H1 (cell line): Measurements from ENCODE around the gene RANBP17. TPM values are rescaled to one million over a fixed set of nuclear protein-coding genes. Genes with fewer than 3 reads are reported as not detected.

Experiments
- CTCF ChIA-PET: fragments of 300-600 bp; sonication (Branson Sonifier 250); formaldehyde crosslinking; loops from one replicate; lab custom pipeline; 2021; ENCODE audit not compliant: partially characterized antibody; lab: Charles Lee
- POLR2A ChIA-PET: fragments of 300-600 bp; sonication (Branson Sonifier 250); formaldehyde crosslinking; loops from one replicate; lab custom pipeline; 2021; ENCODE audit warnings: inconsistent platforms; ENCODE audit not compliant: partially characterized antibody; lab: Charles Lee
- DNase-seq, 2 experiments: peaks; one replicate each; pipeline versions ENCODE4 v3.0.0 to v3.0.0-alpha.2; 2010 to 2022; ENCODE audit warnings: low spot score in 2 of 2, low read depth in 1 of 2, mixed read lengths in 1 of 2
- FAIRE-seq: peaks from 2 replicates; lab custom pipeline; 2011; peaks lifted over from hg19 to GRCh38; lab: Jason Lieb, UNC
- H2AFZ ChIP-seq: 2 replicates; pipeline ENCODE4 v1.8.1; 2012; ENCODE audit warnings: low read length, inconsistent platforms
- H2AK5ac ChIP-seq: 2 replicates; pipeline ENCODE4 v1.6.1; 2013; ENCODE audit warnings: low read depth, low read length
- H2BK120ac ChIP-seq: replicated peaks from 2 replicates; pipeline ENCODE3; 2013; ENCODE audit warnings: low read depth, low read length, inconsistent platforms
- H2BK12ac ChIP-seq: 2 replicates; pipeline ENCODE4 v1.6.1; 2013; ENCODE audit warnings: low read depth, low read length
- H2BK15ac ChIP-seq: 2 replicates; pipeline ENCODE4 v1.6.1; 2013; ENCODE audit warnings: low read length
- H2BK20ac ChIP-seq: 2 replicates; pipeline ENCODE4 v1.6.1; 2013; ENCODE audit warnings: low read length
- H2BK5ac ChIP-seq: 2 replicates; pipeline ENCODE4 v1.6.1; 2013; ENCODE audit warnings: low read depth, low read length
- H3K14ac ChIP-seq: 2 replicates; pipeline ENCODE4 v1.6.1; 2013; ENCODE audit warnings: inconsistent platforms; ENCODE audit not compliant: insufficient read length
- H3K18ac ChIP-seq: 2 replicates; pipeline ENCODE4 v1.6.1; 2013; ENCODE audit warnings: low read length; ENCODE audit errors: extremely low read depth
- H3K23ac ChIP-seq: 2 replicates; pipeline ENCODE4 v1.6.1; 2013; ENCODE audit warnings: inconsistent platforms; ENCODE audit not compliant: insufficient read length
- H3K23me2 ChIP-seq: 2 replicates; pipeline ENCODE4 v1.6.1; 2013; ENCODE audit warnings: low read depth, low read length
- H3K27ac ChIP-seq: 2 replicates; pipeline ENCODE4 v1.6.1; 2011; ENCODE audit warnings: low read depth, low read length, inconsistent platforms
- H3K27me3 ChIP-seq, 4 experiments: replicated peaks in 1 of 4; 1 replicate in 1 of 4; 2 replicates in 3 of 4; pipeline versions ENCODE4 v1.6.1 to v1.8.1; 2011 to 2013; ENCODE audit warnings: low read length in 3 of 4, mild to moderate bottlenecking in 3 of 4, inconsistent platforms in 2 of 4, mixed read lengths in 2 of 4, moderate library complexity in 1 of 4; ENCODE audit not compliant: control insufficient read depth in 3 of 4, insufficient read depth in 3 of 4; ENCODE audit errors: extremely low read depth in 1 of 4
- H3K36me3 ChIP-seq, 4 experiments: 2 replicates each; pipeline versions ENCODE4 v1.6.1 to v1.8.1; 2011 to 2013; ENCODE audit warnings: mild to moderate bottlenecking in 4 of 4, low read length in 3 of 4, moderate library complexity in 2 of 4, control low read depth in 1 of 4, inconsistent platforms in 1 of 4; ENCODE audit not compliant: insufficient read depth in 4 of 4, control insufficient read depth in 2 of 4
- H3K4ac ChIP-seq: replicated peaks from 2 replicates; pipeline ENCODE3; 2013; ENCODE audit warnings: low read length, low read depth, mixed read lengths, inconsistent platforms; ENCODE audit not compliant: insufficient read length
- H3K4me1 ChIP-seq, 4 experiments: replicated peaks in 1 of 4; 1 replicate in 1 of 4; 2 replicates in 3 of 4; pipeline versions ENCODE4 v1.6.1 to v1.8.1; 2011 to 2013; ENCODE audit warnings: low read length in 3 of 4, inconsistent platforms in 2 of 4, mixed read lengths in 1 of 4; ENCODE audit not compliant: insufficient read depth in 4 of 4, control insufficient read depth in 3 of 4
- H3K4me2 ChIP-seq, 2 experiments: 2 replicates each; pipeline versions ENCODE4 v1.6.1 to v1.8.1; 2011 to 2013; ENCODE audit warnings: low read depth in 2 of 2, low read length in 2 of 2, control low read depth in 1 of 2, inconsistent platforms in 1 of 2, mild to moderate bottlenecking in 1 of 2; ENCODE audit not compliant: insufficient read depth in 1 of 2
- H3K4me3 ChIP-seq, 4 experiments: fragments of 200-600, 300-600 bp in 1 of 4; sonication (generic), shearing (Covaris generic), sonication (Bioruptor Twin) in 1 of 4; 2 replicates each; pipeline versions ENCODE4 v1.5.1 to v1.8.1; 2011 to 2016; ENCODE audit warnings: low read length in 4 of 4, low read depth in 3 of 4, control low read depth in 2 of 4, inconsistent platforms in 2 of 4, mild to moderate bottlenecking in 2 of 4, mixed read lengths in 1 of 4, moderate library complexity in 1 of 4; ENCODE audit not compliant: insufficient read depth in 2 of 4; ENCODE audit errors: extremely low read depth in 1 of 4
- H3K56ac ChIP-seq: replicated peaks from 2 replicates; pipeline ENCODE3; 2013; ENCODE audit warnings: low read depth, mild to moderate bottlenecking, mixed read lengths, low read length, inconsistent platforms; ENCODE audit not compliant: insufficient read length
- H3K79me1 ChIP-seq: 2 replicates; pipeline ENCODE4 v1.6.1; 2013; ENCODE audit warnings: low read depth, low read length, control low read depth
- H3K79me2 ChIP-seq, 2 experiments: 2 replicates each; pipeline versions ENCODE4 v1.6.1 to v1.8.1; 2012 to 2013; ENCODE audit warnings: low read length in 2 of 2, mild to moderate bottlenecking in 2 of 2, inconsistent platforms in 1 of 2; ENCODE audit not compliant: insufficient read depth in 2 of 2, control insufficient read depth in 1 of 2
- H3K9ac ChIP-seq, 4 experiments: replicated peaks in 1 of 4; 1 replicate in 1 of 4; 2 replicates in 3 of 4; pipeline versions ENCODE4 v1.6.1 to v1.8.1; 2011 to 2013; ENCODE audit warnings: low read depth in 3 of 4, low read length in 3 of 4, control low read depth in 2 of 4, mild to moderate bottlenecking in 2 of 4, moderate library complexity in 2 of 4, inconsistent platforms in 1 of 4; ENCODE audit errors: extremely low read depth in 1 of 4
- H3K9me3 ChIP-seq, 2 experiments: 2 replicates each; pipeline versions ENCODE4 v1.6.1 to v1.8.1; 2012 to 2013; ENCODE audit warnings: mild to moderate bottlenecking in 2 of 2, moderate library complexity in 2 of 2, control low read depth in 1 of 2, inconsistent platforms in 1 of 2, low read depth in 1 of 2, low read length in 1 of 2, mixed read lengths in 1 of 2; ENCODE audit not compliant: insufficient read depth in 2 of 2
- H4K20me1 ChIP-seq, 2 experiments: replicated peaks in 1 of 2; 2 replicates each; pipeline versions ENCODE3 to v1.8.1; 2011 to 2013; ENCODE audit warnings: inconsistent platforms in 2 of 2, low read length in 2 of 2, mild to moderate bottlenecking in 1 of 2; ENCODE audit not compliant: insufficient read depth in 2 of 2, control insufficient read depth in 1 of 2
- H4K5ac ChIP-seq: 2 replicates; pipeline ENCODE4 v1.6.1; 2013; ENCODE audit warnings: low read length, low read depth, mixed read lengths, inconsistent platforms; ENCODE audit not compliant: insufficient read length
- H4K8ac ChIP-seq: 2 replicates; pipeline ENCODE4 v1.8.0; 2013; ENCODE audit warnings: mild to moderate bottlenecking, moderate library complexity, low read length, inconsistent platforms; ENCODE audit not compliant: insufficient read depth; ENCODE audit errors: extremely low read depth
- H4K91ac ChIP-seq: replicated peaks from 2 replicates; pipeline ENCODE3; 2013; ENCODE audit warnings: low read length, mixed read lengths, inconsistent platforms; ENCODE audit not compliant: insufficient read length
- BCL11A ChIP-seq, 2 experiments: IDR thresholded peaks; one replicate each; pipeline ENCODE4 v1.6.1; 2011; ENCODE audit warnings: low read depth in 2 of 2, low read length in 2 of 2, mild to moderate bottlenecking in 2 of 2
- KDM1A ChIP-seq: fragments of 200-600, 300-600 bp; sonication (generic); IDR thresholded peaks from 2 replicates; pipeline ENCODE4 v1.7.1; 2016; ENCODE audit warnings: mild to moderate bottlenecking, low read length, borderline replicate concordance
- KDM5A ChIP-seq: fragments of 200-600 bp; IDR thresholded peaks from 2 replicates; pipeline ENCODE4 v1.7.1; 2012; ENCODE audit warnings: mild to moderate bottlenecking, low read length, inconsistent platforms, mixed read lengths
- MAFK ChIP-seq: IDR thresholded peaks from 2 replicates; pipeline ENCODE4 v1.6.1; 2012; ENCODE audit warnings: low read depth, mild to moderate bottlenecking, improper control_type of control experiment, low read length
- RAD21 ChIP-seq, 2 experiments: IDR thresholded peaks in 1 of 2; conservative IDR thresholded peaks in 1 of 2; 2 replicates each; pipeline ENCODE4 v1.6.1; 2011; ENCODE audit warnings: low read depth in 2 of 2, low read length in 2 of 2, improper control_type of control experiment in 1 of 2, inconsistent platforms in 1 of 2, mild to moderate bottlenecking in 1 of 2, moderate library complexity in 1 of 2
- RBBP5 ChIP-seq: IDR thresholded peaks from 2 replicates; pipeline ENCODE4 v1.7.1; 2012; ENCODE audit warnings: low read depth, mild to moderate bottlenecking, inconsistent platforms, low read length, moderate library complexity, borderline replicate concordance
- WGBS, 2 experiments: shearing (Covaris generic) in 1 of 2; methylation state at CpG; one replicate each; pipeline versions ENCODE4 v1.1.6 to v1.1.7; 2013 to 2015; ENCODE audit warnings: low lambda C conversion rate in 2 of 2, mixed read lengths in 2 of 2, inconsistent platforms in 1 of 2, low coverage in 1 of 2, missing lambda C conversion rate in 1 of 2; ENCODE audit not compliant: insufficient replicate concordance in 2 of 2, insufficient coverage in 1 of 2, insufficient read length in 1 of 2; ENCODE audit errors: extremely low coverage in 1 of 2, missing lambda C conversion rate in 1 of 2; 5-methylcytosine and 5-hydroxymethylcytosine counted together
- polyA plus RNA-seq, 7 experiments: library from polyadenylated mRNA; depleted of rRNA in 3 of 7; stranded (reverse) in 5 of 7; unstranded in 2 of 7; fragments of >200 nt in 5 of 7; fragments of 200-250 nt in 2 of 7; gene quantifications; 1 replicate in 5 of 7; 2 replicates in 1 of 7; 4 replicates in 1 of 7; pipeline versions ENCODE4 v1.2.1 to v1.2.3, GENCODE V29; 2011 to 2013; ENCODE audit warnings: missing spikeins in 2 of 7, mixed read lengths in 2 of 7
- total RNA-seq: library from RNA; stranded (reverse); fragmentation: NEBNext Ultra II Directional; extraction: Animal tissue kit (Norgen Biotek cat#: 25700); gene quantifications from 2 replicates; pipeline ENCODE4 v1.2.1, GENCODE V29; 2021

RANBP17 gene
- total and polyA plus RNA-seq, 2 of the 8 experiments (the other 6 are each of a cell fraction or from before 2014, with no cell fraction given): 8.6 to 21.3 TPM

GRCh38 chr5:171221916-171222315 lies 360.1 kb downstream of the RANBP17 start:
- H4K8ac ChIP-seq: no peak overlapping the region
- H3K4me3 ChIP-seq: no peak overlapping the region
- H3K36me3 ChIP-seq: no peaks in the 10 kb centered on the region
- no peak overlapping the region for H3K9ac ChIP-seq
- no peak overlapping the region for H3K27ac ChIP-seq
- no peak overlapping the region for H3K14ac ChIP-seq
- no peak overlapping the region for H2BK120ac ChIP-seq
- POLR2A ChIA-PET: interaction anchor here (0.7 kb wide), 1 partner anchor 172 kb away, joined by 3 read pairs; no protein-coding TSS in a partner anchor
- no peak overlapping the region for H3K56ac ChIP-seq
- H3K9me3 ChIP-seq: no peaks in the 10 kb centered on the region
- H4K5ac ChIP-seq: no peak overlapping the region
- no peak for TF ChIP-seq BCL11A (IDR thresholded peaks at IDR 0.05; ENCODE audit: low read depth in 2 of 2, low read length in 2 of 2)
- no peak for TF ChIP-seq RBBP5
- no peak for TF ChIP-seq RAD21 (IDR thresholded peaks at IDR 0.05 in 1 of 2, conservative IDR thresholded peaks at IDR 0.05 in 1 of 2; ENCODE audit: low read depth in 2 of 2, low read length in 2 of 2)
- TF ChIP-seq MAFK: no peak
- TF ChIP-seq KDM1A: no peak
- no peak for TF ChIP-seq KDM5A
- no peaks in the 10 kb centered on the region for H3K23me2 ChIP-seq
- no peak for DNase-seq
- no peaks in the 10 kb centered on the region for H3K27me3 ChIP-seq
- H4K91ac ChIP-seq: no peak overlapping the region
- no peak overlapping the region for H2AFZ ChIP-seq
- H3K4me1 ChIP-seq: peaks cover 0 to 5% (median 0%) of the 10 kb centered on the region in 4 experiments; a peak in 1 of 7 replicates
- CTCF ChIA-PET: no interaction called here
- H3K4ac ChIP-seq: no peak overlapping the region
- H3K18ac ChIP-seq: no peak overlapping the region
- FAIRE-seq: no peak
- no peak overlapping the region for H2BK15ac ChIP-seq
- H3K79me2 ChIP-seq: no peaks in the 10 kb centered on the region
- H3K4me2 ChIP-seq: no peak overlapping the region
- H4K20me1 ChIP-seq: no peaks in the 10 kb centered on the region
- no peaks in the 10 kb centered on the region for H3K79me1 ChIP-seq
- H2BK12ac ChIP-seq: no peak overlapping the region
- no peak overlapping the region for H2BK5ac ChIP-seq
- 90% methylated on average over 2 of the region's 2 CpGs; no CpG with 5 or more reads in 1 of the 2 experiments for WGBS, 2 experiments
- no peak overlapping the region for H2BK20ac ChIP-seq
- H3K23ac ChIP-seq: no peak overlapping the region
- H2AK5ac ChIP-seq: no peak overlapping the region
